ENCODE data around the gene DNAJC22. TPM values are rescaled to one million over a fixed set of nuclear protein-coding genes. Genes with fewer than 3 reads are reported as not detected.

The DNAJC22 gene
- total and polyA plus RNA-seq, 2 of the 13 experiments (the other 11 are each of a cell fraction or from before 2014, with no cell fraction given): 25.2 to 31.7 TPM

DNA sequence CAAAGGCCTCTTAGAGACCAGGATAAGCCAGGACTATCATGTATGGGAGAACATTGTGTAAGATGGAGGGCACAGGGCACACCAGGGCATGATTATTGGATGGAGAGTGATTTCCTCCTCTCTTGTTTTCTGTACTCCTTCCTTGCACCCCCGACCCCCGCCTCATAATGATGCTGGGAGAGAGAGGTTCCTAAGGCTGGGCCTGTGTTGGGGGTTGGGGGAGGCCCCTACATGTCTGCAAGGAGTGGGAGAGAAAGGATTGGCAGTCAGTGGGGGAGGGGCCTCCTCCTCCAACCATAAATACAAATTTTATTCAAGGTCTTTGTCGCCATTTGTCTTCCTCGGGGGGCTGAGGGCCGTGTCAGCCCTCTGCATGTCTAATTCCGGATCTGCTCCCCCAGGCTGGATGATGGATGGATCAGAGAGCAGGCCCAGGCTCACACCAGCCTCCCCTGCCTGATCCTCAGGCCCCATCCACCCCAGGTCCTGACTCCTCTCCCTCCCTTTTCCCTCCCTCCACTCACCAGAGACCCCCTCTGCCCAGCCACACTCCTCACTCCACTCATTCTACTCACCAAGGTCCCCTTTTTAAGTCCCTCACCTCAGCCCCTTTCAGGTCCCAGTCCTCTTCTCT, 7.7 kb upstream of the DNAJC22 start (continued):
- TF ChIP-seq, protein P1, sequence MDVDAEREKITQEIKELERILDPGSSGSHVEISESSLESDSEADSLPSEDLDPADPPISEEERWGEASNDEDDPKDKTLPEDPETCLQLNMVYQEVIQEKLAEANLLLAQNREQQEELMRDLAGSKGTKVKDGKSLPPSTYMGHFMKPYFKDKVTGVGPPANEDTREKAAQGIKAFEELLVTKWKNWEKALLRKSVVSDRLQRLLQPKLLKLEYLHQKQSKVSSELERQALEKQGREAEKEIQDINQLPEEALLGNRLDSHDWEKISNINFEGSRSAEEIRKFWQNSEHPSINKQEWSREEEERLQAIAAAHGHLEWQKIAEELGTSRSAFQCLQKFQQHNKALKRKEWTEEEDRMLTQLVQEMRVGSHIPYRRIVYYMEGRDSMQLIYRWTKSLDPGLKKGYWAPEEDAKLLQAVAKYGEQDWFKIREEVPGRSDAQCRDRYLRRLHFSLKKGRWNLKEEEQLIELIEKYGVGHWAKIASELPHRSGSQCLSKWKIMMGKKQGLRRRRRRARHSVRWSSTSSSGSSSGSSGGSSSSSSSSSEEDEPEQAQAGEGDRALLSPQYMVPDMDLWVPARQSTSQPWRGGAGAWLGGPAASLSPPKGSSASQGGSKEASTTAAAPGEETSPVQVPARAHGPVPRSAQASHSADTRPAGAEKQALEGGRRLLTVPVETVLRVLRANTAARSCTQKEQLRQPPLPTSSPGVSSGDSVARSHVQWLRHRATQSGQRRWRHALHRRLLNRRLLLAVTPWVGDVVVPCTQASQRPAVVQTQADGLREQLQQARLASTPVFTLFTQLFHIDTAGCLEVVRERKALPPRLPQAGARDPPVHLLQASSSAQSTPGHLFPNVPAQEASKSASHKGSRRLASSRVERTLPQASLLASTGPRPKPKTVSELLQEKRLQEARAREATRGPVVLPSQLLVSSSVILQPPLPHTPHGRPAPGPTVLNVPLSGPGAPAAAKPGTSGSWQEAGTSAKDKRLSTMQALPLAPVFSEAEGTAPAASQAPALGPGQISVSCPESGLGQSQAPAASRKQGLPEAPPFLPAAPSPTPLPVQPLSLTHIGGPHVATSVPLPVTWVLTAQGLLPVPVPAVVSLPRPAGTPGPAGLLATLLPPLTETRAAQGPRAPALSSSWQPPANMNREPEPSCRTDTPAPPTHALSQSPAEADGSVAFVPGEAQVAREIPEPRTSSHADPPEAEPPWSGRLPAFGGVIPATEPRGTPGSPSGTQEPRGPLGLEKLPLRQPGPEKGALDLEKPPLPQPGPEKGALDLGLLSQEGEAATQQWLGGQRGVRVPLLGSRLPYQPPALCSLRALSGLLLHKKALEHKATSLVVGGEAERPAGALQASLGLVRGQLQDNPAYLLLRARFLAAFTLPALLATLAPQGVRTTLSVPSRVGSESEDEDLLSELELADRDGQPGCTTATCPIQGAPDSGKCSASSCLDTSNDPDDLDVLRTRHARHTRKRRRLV (CRISPR knock-in tag; IDR thresholded peaks at IDR 0.05): no peak
- TF ChIP-seq ZNF205 (CRISPR knock-in tag; IDR thresholded peaks at IDR 0.05) (no peak), SAFB2 (CRISPR knock-in tag; IDR thresholded peaks at IDR 0.05; ENCODE audit: borderline replicate concordance, low read depth) (no peak), HIVEP1 (CRISPR knock-in tag; IDR thresholded peaks at IDR 0.05) (no peak)
- TF ChIP-seq, protein P2, sequence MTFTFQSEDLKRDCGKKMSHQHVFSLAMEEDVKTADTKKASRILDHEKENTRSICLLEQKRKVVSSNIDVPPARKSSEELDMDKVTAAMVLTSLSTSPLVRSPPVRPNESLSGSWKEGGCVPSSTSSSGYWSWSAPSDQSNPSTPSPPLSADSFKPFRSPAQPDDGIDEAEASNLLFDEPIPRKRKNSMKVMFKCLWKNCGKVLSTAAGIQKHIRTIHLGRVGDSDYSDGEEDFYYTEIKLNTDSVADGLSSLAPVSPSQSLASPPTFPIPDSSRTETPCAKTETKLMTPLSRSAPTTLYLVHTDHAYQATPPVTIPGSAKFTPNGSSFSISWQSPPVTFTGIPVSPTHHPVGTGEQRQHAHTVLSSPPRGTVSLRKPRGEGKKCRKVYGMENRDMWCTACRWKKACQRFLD (CRISPR knock-in tag; IDR thresholded peaks at IDR 0.05; ENCODE audit: borderline replicate concordance): no peak

DNA sequence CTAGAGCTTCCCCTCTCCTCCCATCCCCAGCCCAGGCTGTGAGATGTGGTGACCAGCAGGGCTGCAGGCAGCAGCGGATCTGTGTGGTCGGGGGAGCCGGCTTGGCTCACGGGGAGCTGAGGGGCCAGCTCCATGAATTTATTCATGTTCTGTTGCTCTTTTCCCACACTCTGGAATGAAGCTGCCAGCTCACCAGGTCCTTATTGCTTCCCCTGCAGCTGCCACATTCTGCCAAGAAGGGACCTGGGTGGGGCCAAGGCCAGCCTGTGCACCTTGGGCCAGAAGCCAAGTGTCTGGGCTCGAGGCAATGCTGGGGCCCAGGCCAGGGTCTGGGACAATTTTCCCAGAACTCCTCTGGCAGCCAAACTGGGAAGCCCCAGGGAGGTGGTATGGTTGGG, 7.2 kb upstream of the DNAJC22 start:
- Histone ChIP-seq H3K4me1 (ENCODE audit: insufficient read depth, low read length) (peaks cover 39% of the 10 kb centered on the region), H3K79me2 (ENCODE audit: insufficient read depth, low read length) (no peaks in the 10 kb centered on the region), H3K27me3 (ENCODE audit: control insufficient read depth in 1 of 2, insufficient read depth in 2 of 2, low read length in 2 of 2) (peaks cover 15 to 87% of the 10 kb centered on the region in 2 experiments; a peak in 4 of 5 replicates), H3K4me2 (ENCODE audit: low read depth, low read length) (no peak overlapping the region), H3K9me3 (ENCODE audit: low read length) (no peaks in the 10 kb centered on the region), H3K4me3 (replicated peaks in 1 of 3; ENCODE audit: insufficient read depth in 1 of 3, low read depth in 2 of 3, low read length in 3 of 3) (no peak overlapping the region), H3K36me3 (replicated peaks in 1 of 2; ENCODE audit: control insufficient read depth in 1 of 2, insufficient read depth in 2 of 2, low read length in 2 of 2) (no peaks in the 10 kb centered on the region), H3K27ac (ENCODE audit: extremely low read length, insufficient read depth, low read length) (no peak overlapping the region), H4K20me1 (ENCODE audit: insufficient read depth, low read length) (0 out of 2 replicates have a peak, but pooled peaks cover 4% of the 10 kb centered on the region), H2AFZ (ENCODE audit: low read length) (no peak overlapping the region), H3K9ac (ENCODE audit: insufficient read depth, low read depth, low read length) (no peak overlapping the region)
- DNase-seq (ENCODE audit: low spot score) (no peak), ATAC-seq (no peak), FAIRE-seq (no peak)
- in situ Hi-C loops (cut with HindIII; ENCODE audit: extremely low pct_ligation_motif_present, low pct_unique_long_range_greater_than_20kb): no loop called here
- CTCF ChIA-PET (ENCODE audit: low intra/inter-chr PET ratio, low total read pairs): no interaction called here
- intact Hi-C loops (cut with micrococcal nuclease; ENCODE audit: unreplicated experiment): no loop called here
- TF ChIP-seq, protein P3, sequence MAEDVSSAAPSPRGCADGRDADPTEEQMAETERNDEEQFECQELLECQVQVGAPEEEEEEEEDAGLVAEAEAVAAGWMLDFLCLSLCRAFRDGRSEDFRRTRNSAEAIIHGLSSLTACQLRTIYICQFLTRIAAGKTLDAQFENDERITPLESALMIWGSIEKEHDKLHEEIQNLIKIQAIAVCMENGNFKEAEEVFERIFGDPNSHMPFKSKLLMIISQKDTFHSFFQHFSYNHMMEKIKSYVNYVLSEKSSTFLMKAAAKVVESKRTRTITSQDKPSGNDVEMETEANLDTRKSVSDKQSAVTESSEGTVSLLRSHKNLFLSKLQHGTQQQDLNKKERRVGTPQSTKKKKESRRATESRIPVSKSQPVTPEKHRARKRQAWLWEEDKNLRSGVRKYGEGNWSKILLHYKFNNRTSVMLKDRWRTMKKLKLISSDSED (CRISPR knock-in tag; IDR thresholded peaks at IDR 0.05): no peak
- TF ChIP-seq SIN3A (IDR thresholded peaks at IDR 0.05; ENCODE audit: borderline replicate concordance, low read depth, low read length) (no peak), SSRP1 (CRISPR knock-in tag; IDR thresholded peaks at IDR 0.05) (no peak), ZBTB1 (CRISPR knock-in tag; IDR thresholded peaks at IDR 0.05; ENCODE audit: borderline replicate concordance) (no peak), IKZF4 (CRISPR knock-in tag; IDR thresholded peaks at IDR 0.05; ENCODE audit: borderline replicate concordance, low read depth, not compliant biosample characterization) (no peak), AHR (CRISPR knock-in tag; IDR thresholded peaks at IDR 0.05) (no peak), KLF12 (CRISPR knock-in tag; IDR thresholded peaks at IDR 0.05; ENCODE audit: borderline replicate concordance) (no peak), ASH2L (IDR thresholded peaks at IDR 0.05; ENCODE audit: insufficient read length, low read depth, low read length) (no peak)
- POLR2A ChIA-PET: no interaction called here
- 2% methylated on average over 5 of the region's 5 CpGs for WGBS (ENCODE audit: low lambda C conversion rate)
- BruUV-seq (replicated peaks): no TSS peak
